HepG2 (cell line): ENCODE results near the gene MAP2K1. TPM values are rescaled to one million over a fixed set of nuclear protein-coding genes. Genes with fewer than 3 reads are reported as not detected.
A peak's percentile ranks its signal among the peaks of the same experiment; 100 is the strongest.

Experiments used
- BCL3 ChIP-seq: sonication (generic); formaldehyde crosslinking; IDR thresholded peaks from 2 replicates; pipeline ENCODE4 v1.5.1; 2020; ENCODE audit warnings: mild to moderate bottlenecking, missing genetic modification reagents, moderate library complexity
- CENPX ChIP-seq: sonication (generic); formaldehyde crosslinking; IDR thresholded peaks from 2 replicates; pipeline ENCODE4 v1.9.0; 2021; ENCODE audit warnings: mild to moderate bottlenecking, missing genetic modification reagents, moderate library complexity
- HDAC1 ChIP-seq: sonication (generic); formaldehyde crosslinking; IDR thresholded peaks from 2 replicates; pipeline ENCODE4 v1.5.1; 2020; ENCODE audit warnings: mild to moderate bottlenecking, missing genetic modification reagents
- ISX ChIP-seq: sonication (generic); formaldehyde crosslinking; conservative IDR thresholded peaks from 2 replicates; pipeline ENCODE4 v1.5.0; 2020; ENCODE audit warnings: missing genetic modification reagents
- KDM5A ChIP-seq: fragments of 200-600 bp; sonication (generic); IDR thresholded peaks from 2 replicates; pipeline ENCODE4 v1.7.0; 2018; ENCODE audit warnings: antibody characterized with exemption, mild to moderate bottlenecking, low read length, borderline replicate concordance
- MYPOP ChIP-seq: sonication (generic); formaldehyde crosslinking; IDR thresholded peaks from 2 replicates; pipeline ENCODE4 v1.8.1; 2023; ENCODE audit warnings: mild to moderate bottlenecking, moderate library complexity, missing genetic modification reagents
- SOX13 ChIP-seq, 3 experiments: fragments of 450-650 bp in 1 of 3; sonication (generic) in 1 of 3; formaldehyde crosslinking in 1 of 3; IDR thresholded peaks in 2 of 3; conservative IDR thresholded peaks in 1 of 3; 2 replicates each; pipeline versions ENCODE4 v1.5.0 to v1.6.1; 2016 to 2020; ENCODE audit warnings: antibody characterized with exemption in 1 of 3, mild to moderate bottlenecking in 1 of 3, missing compliant biosample characterization in 1 of 3, missing genetic modification reagents in 1 of 3, moderate library complexity in 1 of 3
- ZBTB34 ChIP-seq: sonication (generic); formaldehyde crosslinking; IDR thresholded peaks from 2 replicates; pipeline ENCODE4 v1.8.0; 2022; ENCODE audit warnings: mild to moderate bottlenecking, missing genetic modification reagents
- ZFP36L2 ChIP-seq: sonication (generic); formaldehyde crosslinking; IDR thresholded peaks from 2 replicates; pipeline ENCODE4 v1.4.0; 2020; ENCODE audit warnings: missing genetic modification reagents
- ZNF17 ChIP-seq: sonication (generic); formaldehyde crosslinking; IDR thresholded peaks from 2 replicates; pipeline ENCODE4 v1.5.0; 2020; ENCODE audit warnings: mild to moderate bottlenecking, missing genetic modification reagents
- ZNF574 ChIP-seq: sonication (generic); formaldehyde crosslinking; IDR thresholded peaks from 2 replicates; pipeline ENCODE4 v1.4.0; 2020; ENCODE audit warnings: missing genetic modification reagents
- ZNF644 ChIP-seq: IDR thresholded peaks from 2 replicates; pipeline ENCODE4 v1.6.1; 2016; ENCODE audit warnings: low read depth
- ZNF687 ChIP-seq: sonication (generic); formaldehyde crosslinking; IDR thresholded peaks from 2 replicates; pipeline ENCODE4 v1.5.1; 2020; ENCODE audit warnings: mild to moderate bottlenecking, missing genetic modification reagents, moderate library complexity
- ZNF691 ChIP-seq: sonication (generic); formaldehyde crosslinking; IDR thresholded peaks from 2 replicates; pipeline ENCODE4 v1.4.0; 2020; ENCODE audit warnings: missing genetic modification reagents, low read depth, mild to moderate bottlenecking, borderline replicate concordance
- ZNF891 ChIP-seq: sonication (generic); formaldehyde crosslinking; IDR thresholded peaks from 2 replicates; pipeline ENCODE4 v1.5.0; 2020; ENCODE audit warnings: mild to moderate bottlenecking, missing genetic modification reagents
- polyA plus RNA-seq, 8 experiments: library from polyadenylated mRNA; depleted of rRNA in 3 of 8; stranded (reverse) in 7 of 8; unstranded in 1 of 8; fragments of >200 nt; fragmentation: Illumina TruSeq in 4 of 8; extraction: Trizol in 4 of 8; gene quantifications; 2 replicates each; pipeline versions ENCODE4 v1.2.1 to v1.2.3, GENCODE V29; 2011 to 2016; ENCODE audit warnings: low read depth in 4 of 8, missing spikeins in 1 of 8, mixed read lengths in 1 of 8; ENCODE audit not compliant: insufficient read depth in 1 of 8
- total RNA-seq, 5 experiments: library from RNA; depleted of rRNA; stranded (reverse); fragments of >200 nt; fragmentation: Illumina TruSeq; extraction: Trizol; gene quantifications; 2 replicates each; pipeline ENCODE4 v1.2.3, GENCODE V29; 2016; ENCODE audit warnings: low read depth in 1 of 5

MAP2K1 gene
- total and polyA plus RNA-seq, 2 of the 13 experiments (the other 11 are each of a cell fraction or from before 2014, with no cell fraction given) = 24.1 to 49.2 TPM

- TF ChIP-seq SOX13 (IDR thresholded peaks at IDR 0.05) = 0 out of 2 replicates have a peak, but pooled peaks have one; percentile 22
- TF ChIP-seq SOX13 (CRISPR knock-in tag; conservative IDR thresholded peaks at IDR 0.05 in 1 of 2, IDR thresholded peaks at IDR 0.05 in 1 of 2) = no peak
- peak; percentile 40; the same call in 1 of the 2 replicates for TF ChIP-seq MYPOP
- TF ChIP-seq ZBTB34 = no peak
- 0 out of 2 replicates have a peak, but pooled peaks have one; percentile 62 for TF ChIP-seq BCL3 (CRISPR knock-in tag)
- peak; percentile 11; the same call in 1 of the 2 replicates for TF ChIP-seq ZNF574 (CRISPR knock-in tag)
- TF ChIP-seq ZNF687 (CRISPR knock-in tag) = peak; percentile 75
- peak; percentile 48 for TF ChIP-seq HDAC1 (CRISPR knock-in tag)
- TF ChIP-seq ZFP36L2 (CRISPR knock-in tag) = no peak
- TF ChIP-seq CENPX (CRISPR knock-in tag) = no peak
- no peak for TF ChIP-seq ZNF17 (CRISPR knock-in tag)
- no peak; the same call in 1 of the 2 replicates for TF ChIP-seq KDM5A
- TF ChIP-seq ZNF891 (CRISPR knock-in tag) = peak; percentile 73; the same call in 1 of the 2 replicates
- TF ChIP-seq ZNF691 (CRISPR knock-in tag) = no peak
- TF ChIP-seq ISX (CRISPR knock-in tag) = no peak
- no peak for TF ChIP-seq ZNF644 (CRISPR knock-in tag)
Observed at GRCh38 chr15:66387163-66388042, 691 bp downstream of the MAP2K1 start (continued).
